HCT116 (cell line): ENCODE measurements around the gene YIF1B. TPM values are rescaled to one million over a fixed set of nuclear protein-coding genes. Genes with fewer than 3 reads are reported as not detected.

ENCODE experiments used
- ATAC-seq: fragments of 200-7000 bp; cut with Tn5 transposase; 2 replicates; pipeline ENCODE4 v1.9.1; 2020; ENCODE audit warnings: mild to moderate bottlenecking, moderate library complexity
- BruUV-seq: library from RNA; stranded (reverse); fragments of 400-500 nt; replicated peaks from 2 replicates; lab custom pipeline; 2021; lab: Mats Ljungman, UMichigan
- CTCF ChIA-PET: fragments of 300-600 bp; sonication (Branson Sonifier 250); formaldehyde crosslinking; loops from one replicate; lab custom pipeline; 2021; ENCODE audit warnings: antibody characterized with exemption; lab: Charles Lee
- POLR2A ChIA-PET: fragments of 300-600, 350-600 bp; sonication (Branson Sonifier 250); formaldehyde crosslinking; loops from one replicate; lab custom pipeline; 2021; ENCODE audit warnings: antibody characterized with exemption; lab: Charles Lee
- RAD21 ChIA-PET, 2 experiments: fragments of 300-600 bp; sonication (Branson Sonifier 250); formaldehyde crosslinking; loops; one replicate each; lab custom pipeline; 2023; ENCODE audit warnings: low total read pairs in 2 of 2; ENCODE audit not compliant: uncharacterized antibody in 2 of 2, unreplicated experiment in 2 of 2, low non-redundant PET in 1 of 2; lab: Charles Lee
- DNase-seq: peaks from one replicate; pipeline ENCODE4 v3.0.0-alpha.2; 2010; ENCODE audit warnings: low read depth, low spot score
- H2AFZ ChIP-seq: fragments of 200-600 bp; shearing (Covaris generic), sonication (generic); 2 replicates; pipeline ENCODE4 v1.6.1; 2017; ENCODE audit warnings: low read depth, mixed run types, mixed read lengths, antibody characterized with exemption, low read length; ENCODE audit not compliant: poor library complexity, severe bottlenecking
- H3K27ac ChIP-seq: 2 replicates; pipeline ENCODE4 v1.5.1; 2012; ENCODE audit warnings: low read depth, low read length
- H3K27me3 ChIP-seq: fragments of 200-600 bp; sonication (generic); 2 replicates; pipeline ENCODE4 v1.6.1; 2016; ENCODE audit warnings: mixed run types, low read length, mixed read lengths; ENCODE audit not compliant: insufficient read depth
- H3K36me3 ChIP-seq, 2 experiments: fragments of 200-500 bp in 1 of 2; fragments of 200-600 bp in 1 of 2; sonication (Bioruptor generic) in 1 of 2; sonication (generic) in 1 of 2; 2 replicates each; pipeline versions ENCODE4 v1.5.1 to v1.6.1; 2014 to 2016; ENCODE audit warnings: low read length in 2 of 2, inconsistent platforms in 1 of 2, mixed read lengths in 1 of 2, mixed run types in 1 of 2; ENCODE audit not compliant: insufficient read depth in 2 of 2, control insufficient read depth in 1 of 2
- H3K4me1 ChIP-seq, 2 experiments: fragments of 200-600 bp in 1 of 2; sonication (generic) in 1 of 2; 2 replicates each; pipeline versions ENCODE4 v1.5.1 to v1.6.1; 2012 to 2017; ENCODE audit warnings: low read length in 2 of 2, inconsistent platforms in 1 of 2, mild to moderate bottlenecking in 1 of 2, mixed read lengths in 1 of 2, mixed run types in 1 of 2, moderate library complexity in 1 of 2; ENCODE audit not compliant: insufficient read depth in 2 of 2, control insufficient read depth in 1 of 2
- H3K4me2 ChIP-seq: fragments of 200-600 bp; sonication (generic); 2 replicates; pipeline ENCODE4 v1.6.1; 2017; ENCODE audit warnings: mixed run types, low read length, mixed read lengths
- H3K4me3 ChIP-seq, 2 experiments: fragments of 200-600 bp in 1 of 2; sonication (generic) in 1 of 2; replicated peaks in 1 of 2; 2 replicates each; pipeline ENCODE4 v1.5.1; 2011 to 2016; ENCODE audit warnings: low read length in 2 of 2, control low read depth in 1 of 2, low read depth in 1 of 2, mild to moderate bottlenecking in 1 of 2, mixed read lengths in 1 of 2, mixed run types in 1 of 2
- H3K79me2 ChIP-seq: fragments of 200-600 bp; sonication (generic); 2 replicates; pipeline ENCODE4 v1.6.1; 2017; ENCODE audit warnings: mild to moderate bottlenecking, mixed run types, low read length, moderate library complexity, mixed read lengths; ENCODE audit not compliant: insufficient read depth
- H3K9ac ChIP-seq: fragments of 200-600 bp; sonication (generic); 2 replicates; pipeline ENCODE4 v1.6.1; 2016; ENCODE audit warnings: low read length, mixed read lengths
- H3K9me2 ChIP-seq: fragments of 200-600 bp; sonication (generic), shearing (Covaris generic); 2 replicates; pipeline ENCODE4 v1.6.1; 2017; ENCODE audit warnings: mixed run types, mild to moderate bottlenecking, moderate library complexity; ENCODE audit not compliant: insufficient read depth
- H3K9me3 ChIP-seq, 2 experiments: fragments of 200-500 bp in 1 of 2; fragments of 200-600 bp in 1 of 2; sonication (Bioruptor generic) in 1 of 2; sonication (generic) in 1 of 2; 2 replicates each; pipeline ENCODE4 v1.6.1; 2014 to 2017; ENCODE audit warnings: low read length in 2 of 2, mixed read lengths in 2 of 2, inconsistent platforms in 1 of 2, low read depth in 1 of 2, mild to moderate bottlenecking in 1 of 2, mixed run types in 1 of 2, moderate library complexity in 1 of 2; ENCODE audit not compliant: control insufficient read depth in 1 of 2, insufficient read depth in 1 of 2
- H4K20me1 ChIP-seq: fragments of 200-600 bp; sonication (generic), shearing (Covaris generic); 2 replicates; pipeline ENCODE4 v1.6.1; 2017; ENCODE audit warnings: mixed run types, mild to moderate bottlenecking, moderate library complexity; ENCODE audit not compliant: insufficient read depth
- ATF3 ChIP-seq: IDR thresholded peaks from 2 replicates; pipeline ENCODE4 v1.6.1; 2012
- CBX3 ChIP-seq: IDR thresholded peaks from 2 replicates; pipeline ENCODE4 v1.6.1; 2012; ENCODE audit warnings: low read depth
- CEBPB ChIP-seq: IDR thresholded peaks from 2 replicates; pipeline ENCODE4 v1.6.1; 2012; ENCODE audit warnings: low read depth
- CTCF ChIP-seq, 3 experiments: fragments of 200-600 bp in 1 of 3; sonication (generic) in 1 of 3; IDR thresholded peaks in 2 of 3; conservative IDR thresholded peaks in 1 of 3; 2 replicates each; pipeline ENCODE4 v1.5.1; 2012 to 2017; ENCODE audit warnings: low read depth in 2 of 3, low read length in 2 of 3, antibody characterized with exemption in 1 of 3, borderline replicate concordance in 1 of 3, control low read depth in 1 of 3, mild to moderate bottlenecking in 1 of 3, mixed read lengths in 1 of 3, mixed run types in 1 of 3, moderate library complexity in 1 of 3; ENCODE audit not compliant: insufficient read depth in 1 of 3
- EGR1 ChIP-seq: IDR thresholded peaks from 2 replicates; pipeline ENCODE4 v1.6.1; 2012; ENCODE audit warnings: low read depth
- EZH2phosphoT487 ChIP-seq: fragments of 200-600 bp; IDR thresholded peaks from 2 replicates; pipeline ENCODE4 v1.6.1; 2018; ENCODE audit warnings: antibody characterized with exemption, borderline replicate concordance
- JUND ChIP-seq: IDR thresholded peaks from 2 replicates; pipeline ENCODE4 v1.6.1; 2012
- POLR2A ChIP-seq: IDR thresholded peaks from 2 replicates; pipeline ENCODE4 v1.7.0; 2011; ENCODE audit warnings: borderline replicate concordance; ENCODE audit not compliant: insufficient read depth, insufficient read length; ENCODE audit errors: extremely low read depth
- POLR2AphosphoS5 ChIP-seq: IDR thresholded peaks from 2 replicates; pipeline ENCODE4 v1.6.1; 2011; ENCODE audit warnings: mild to moderate bottlenecking, low read depth, low read length, moderate library complexity
- RAD21 ChIP-seq: IDR thresholded peaks from 2 replicates; pipeline ENCODE4 v1.6.1; 2012; ENCODE audit warnings: low read depth, mild to moderate bottlenecking
- REST ChIP-seq: IDR thresholded peaks from 2 replicates; pipeline ENCODE4 v1.6.1; 2012; ENCODE audit warnings: low read depth
- SIN3A ChIP-seq: IDR thresholded peaks from 2 replicates; pipeline ENCODE4 v1.6.1; 2012; ENCODE audit warnings: low read depth
- TCF7L2 ChIP-seq: IDR thresholded peaks from 2 replicates; pipeline ENCODE4 v1.7.0; 2011; ENCODE audit warnings: borderline replicate concordance, inconsistent platforms; ENCODE audit not compliant: insufficient read depth, insufficient read length; ENCODE audit errors: extremely low read depth
- YY1 ChIP-seq: IDR thresholded peaks from 2 replicates; pipeline ENCODE4 v1.6.1; 2011; ENCODE audit warnings: low read length, low read depth, moderate library complexity, mild to moderate bottlenecking; ENCODE audit not compliant: insufficient replicate concordance; ENCODE audit errors: extremely low read depth
- ZBTB33 ChIP-seq: IDR thresholded peaks from 2 replicates; pipeline ENCODE4 v1.6.1; 2011; ENCODE audit warnings: mild to moderate bottlenecking, low read length, moderate library complexity; ENCODE audit not compliant: insufficient replicate concordance; ENCODE audit errors: extremely low read depth
- ZFX ChIP-seq: fragments of 450-650 bp; IDR thresholded peaks from 2 replicates; pipeline ENCODE4 v1.6.1; 2017
- ZNF274 ChIP-seq: fragments of 200-500 bp; sonication (Bioruptor generic); IDR thresholded peaks from 2 replicates; pipeline ENCODE4 v1.6.1; 2014; ENCODE audit warnings: mild to moderate bottlenecking, low read depth, low read length, inconsistent platforms
- intact Hi-C: fragments of 100-400 bp; cut with micrococcal nuclease; formaldehyde crosslinking; loops from 2 replicates; pipeline ENCODE4 v1.10.0; 2022
- total RNA-seq: library from RNA; stranded (reverse); gene quantifications from one replicate; pipeline ENCODE4 v1.2.1, GENCODE V29; 2021; ENCODE audit not compliant: unreplicated experiment

Gene YIF1B
- total RNA-seq, 1 experiment from 2014 or later = 67.5 TPM

DNA sequence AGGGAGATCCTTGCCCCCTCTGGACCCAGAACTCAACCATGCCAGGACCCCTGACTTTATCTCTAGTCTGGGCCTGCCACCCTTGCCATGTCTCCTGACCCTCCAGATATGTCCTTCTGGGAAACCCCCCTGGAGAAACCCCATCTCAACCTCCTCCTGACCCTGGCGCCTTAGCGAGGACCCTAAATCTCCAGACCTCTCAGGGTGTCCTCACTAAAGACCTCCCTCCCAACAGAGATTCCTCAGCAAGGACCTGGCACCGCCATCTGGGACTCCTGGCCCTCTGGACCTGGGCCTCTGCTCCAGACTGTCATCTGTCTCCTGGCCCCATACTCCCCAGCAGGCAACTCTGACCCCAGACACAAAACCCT, 5.2 kb upstream of the YIF1B start:
- POLR2A ChIA-PET = interaction anchor here (1.0 to 1.7 kb wide), 3 partner anchors 15 to 77 kb away, joined by 3 to 4 read pairs (median 4); partner anchors contain the start of genes CATSPERG and SPINT2
- RAD21 ChIA-PET = no interaction called here
- H4K20me1 ChIP-seq = no peaks in the 10 kb centered on the region
- peaks cover 30% of the 10 kb centered on the region for H3K79me2 ChIP-seq
- peak overlapping the region; percentile 78 for H3K9ac ChIP-seq
- intact Hi-C loops = no loop called here
- CTCF ChIA-PET = no interaction called here
- H3K27ac ChIP-seq = no peak overlapping the region; the same call in 1 of the 2 replicates
- no peak for DNase-seq
- H3K9me2 ChIP-seq = no peaks in the 10 kb centered on the region
- peaks cover 12 to 41% of the 10 kb centered on the region in 2 experiments for H3K4me1 ChIP-seq
- no peaks in the 10 kb centered on the region for H3K9me3 ChIP-seq
- H3K4me2 ChIP-seq = peak overlapping the region; percentile 90
- H3K4me3 ChIP-seq = peak overlapping the region; percentile 53 to 78
- H3K27me3 ChIP-seq = no peaks in the 10 kb centered on the region
- no peak for ATAC-seq
- TF ChIP-seq EGR1 (no peak), YY1 (no peak), TCF7L2 (no peak), POLR2AphosphoS5 (no peak), JUND (no peak), EZH2phosphoT487 (no peak), CTCF (IDR thresholded peaks at IDR 0.05 in 2 of 3, conservative IDR thresholded peaks at IDR 0.05 in 1 of 3; ENCODE audit: borderline replicate concordance in 1 of 3, insufficient read depth in 1 of 3, low read depth in 2 of 3, low read length in 2 of 3) (no peak), ATF3 (no peak), ZBTB33 (no peak), SIN3A (no peak), ZFX (no peak), REST (no peak), ZNF274 (no peak), CBX3 (no peak), CEBPB (no peak), POLR2A (no peak), RAD21 (no peak)
- no peak overlapping the region for H2AFZ ChIP-seq
- H3K36me3 ChIP-seq = peaks cover 0 to 4% of the 10 kb centered on the region in 2 experiments; a peak in 2 of 4 replicates
- BruUV-seq = no TSS peak
